Ascending aorta (tissue), 2 donors: ENCODE data around the gene PRKAG3. TPM values are rescaled to one million over a fixed set of nuclear protein-coding genes. Genes with fewer than 3 reads are reported as not detected.

Source experiments
- DNase-seq, 2 donors: peaks; one replicate each; pipeline ENCODE4 v3.0.0-alpha.2; 2019; ENCODE audit warnings: low spot score in 2 of 2
- H3K27ac ChIP-seq, 2 donors: fragments of 200-600 bp; sonication (generic); one replicate each; pipeline ENCODE4 v1.5.1; 2016 to 2017; ENCODE audit warnings: mild to moderate bottlenecking in 1 of 2
- H3K27me3 ChIP-seq: fragments of 200-600 bp; sonication (generic); one replicate; pipeline ENCODE4 v1.5.1; 2017
- H3K36me3 ChIP-seq, 2 donors: fragments of 200-600 bp; sonication (generic); one replicate each; pipeline ENCODE4 v1.5.1; 2016
- H3K4me1 ChIP-seq, 2 donors: fragments of 200-600 bp; sonication (generic); one replicate each; pipeline ENCODE4 v1.5.1; 2016 to 2017; ENCODE audit warnings: mild to moderate bottlenecking in 1 of 2
- H3K4me3 ChIP-seq, 2 donors: fragments of 200-600 bp; sonication (generic); one replicate each; pipeline ENCODE4 v1.5.1; 2016 to 2017; ENCODE audit warnings: mild to moderate bottlenecking in 1 of 2
- H3K9me3 ChIP-seq, 2 donors: fragments of 200-600 bp; sonication (generic); one replicate each; pipeline ENCODE4 v1.5.1; 2016
- CTCF ChIP-seq, 3 experiments: fragments of 200-600 bp in 2 of 3; fragments of 450-650 bp in 1 of 3; sonication (generic) in 2 of 3; IDR thresholded peaks; one replicate each; pipeline ENCODE4 v1.5.1; 2016 to 2019; ENCODE audit warnings: antibody characterized with exemption in 3 of 3, mild to moderate bottlenecking in 1 of 3, moderate library complexity in 1 of 3
- intact Hi-C: fragments of 100-400 bp; cut with DNase I; formaldehyde crosslinking; loops from one replicate; pipeline ENCODE4 v1.15.1; 2023
- total RNA-seq: library from RNA; depleted of rRNA; stranded (reverse); fragments of >200 nt; gene quantifications from one replicate; pipeline ENCODE4 v1.1.0, GENCODE V29; 2016

Gene PRKAG3
- total RNA-seq, 1 donor from 2014 or later, result not detected

- H3K36me3 ChIP-seq, result no peaks in the 10 kb centered on the region
- peaks cover 0 to 14% of the 10 kb centered on the region in 2 donors for H3K4me1 ChIP-seq
- intact Hi-C loops, result no loop called here
- H3K9me3 ChIP-seq, result no peaks in the 10 kb centered on the region
- H3K27me3 ChIP-seq, result peaks cover 28% of the 10 kb centered on the region
- no peak overlapping the region for H3K27ac ChIP-seq
- no peak for TF ChIP-seq CTCF (IDR thresholded peaks at IDR 0.05)
- DNase-seq, result no peak
- peak overlapping the region in 1 of 2 donors; percentile 57 for H3K4me3 ChIP-seq
These were observed 29.4 kb upstream of the PRKAG3 start for GRCh38 chr2:218860950-218861381.

GRCh38 chr2:218859988-218860831, 28.6 kb upstream of the PRKAG3 start:
- Histone ChIP-seq H3K9me3 (no peaks in the 10 kb centered on the region), H3K27me3 (peaks cover 28% of the 10 kb centered on the region), H3K36me3 (no peaks in the 10 kb centered on the region), H3K4me3 (peak overlapping the region; percentile 45 to 57), H3K27ac (no peak overlapping the region), H3K4me1 (peaks cover 0 to 14% of the 10 kb centered on the region in 2 donors)
- no peak for DNase-seq
- no peak for TF ChIP-seq CTCF (IDR thresholded peaks at IDR 0.05)
- intact Hi-C loops, result no loop called here

GRCh38 chr2:218859556-218859987, 28.0 kb upstream of the PRKAG3 start, which contains the start of gene WNT6:
Gene WNT6, plus strand, starts transcription at chr2:218859805. Its CDS starts 233 bp downstream, at chr2:218860038.
- no peaks in the 10 kb centered on the region for H3K36me3 ChIP-seq
- H3K9me3 ChIP-seq, result no peaks in the 10 kb centered on the region
- peaks cover 0 to 14% of the 10 kb centered on the region in 2 donors for H3K4me1 ChIP-seq
- DNase-seq, result no peak
- no peak for TF ChIP-seq CTCF (IDR thresholded peaks at IDR 0.05)
- intact Hi-C loops, result no loop called here
- H3K27me3 ChIP-seq, result peaks cover 28% of the 10 kb centered on the region
- no peak within 1 kb of the TSS for H3K27ac ChIP-seq
- H3K4me3 ChIP-seq, result peak within 1 kb of the TSS; percentile 45 to 57

GRCh38 chr2:218858671-218859555, 27.3 kb upstream of the PRKAG3 start:
- DNase-seq, result no peak
- TF ChIP-seq CTCF (IDR thresholded peaks at IDR 0.05), result no peak
- Histone ChIP-seq H3K36me3 (no peaks in the 10 kb centered on the region), H3K27me3 (peaks cover 28% of the 10 kb centered on the region), H3K9me3 (no peaks in the 10 kb centered on the region), H3K4me3 (peak overlapping the region; percentile 45 to 57), H3K4me1 (peaks cover 0 to 14% of the 10 kb centered on the region in 2 donors), H3K27ac (no peak overlapping the region)
- intact Hi-C loops, result no loop called here

- Histone ChIP-seq H3K36me3 (no peaks in the 10 kb centered on the region), H3K4me3 (no peak overlapping the region)
- no peak for DNase-seq
These were observed 26.5 kb upstream of the PRKAG3 start for GRCh38 chr2:218858138-218858445.

More at GRCh38 chr2:218858138-218858445, 26.5 kb upstream of the PRKAG3 start:
- Histone ChIP-seq H3K27ac (no peak overlapping the region), H3K4me1 (peaks cover 0 to 14% of the 10 kb centered on the region in 2 donors), H3K27me3 (peaks cover 28% of the 10 kb centered on the region), H3K9me3 (no peaks in the 10 kb centered on the region)
- intact Hi-C loops, result no loop called here
- TF ChIP-seq CTCF (IDR thresholded peaks at IDR 0.05), result no peak
